Measurements from ENCODE around the gene PIGK.
"Not testable (repeated sequence)": the region's sequence is repeated elsewhere in the genome, so short reads cannot be mapped to it uniquely, and the experiment has no call there.

PIGK gene

DNA sequence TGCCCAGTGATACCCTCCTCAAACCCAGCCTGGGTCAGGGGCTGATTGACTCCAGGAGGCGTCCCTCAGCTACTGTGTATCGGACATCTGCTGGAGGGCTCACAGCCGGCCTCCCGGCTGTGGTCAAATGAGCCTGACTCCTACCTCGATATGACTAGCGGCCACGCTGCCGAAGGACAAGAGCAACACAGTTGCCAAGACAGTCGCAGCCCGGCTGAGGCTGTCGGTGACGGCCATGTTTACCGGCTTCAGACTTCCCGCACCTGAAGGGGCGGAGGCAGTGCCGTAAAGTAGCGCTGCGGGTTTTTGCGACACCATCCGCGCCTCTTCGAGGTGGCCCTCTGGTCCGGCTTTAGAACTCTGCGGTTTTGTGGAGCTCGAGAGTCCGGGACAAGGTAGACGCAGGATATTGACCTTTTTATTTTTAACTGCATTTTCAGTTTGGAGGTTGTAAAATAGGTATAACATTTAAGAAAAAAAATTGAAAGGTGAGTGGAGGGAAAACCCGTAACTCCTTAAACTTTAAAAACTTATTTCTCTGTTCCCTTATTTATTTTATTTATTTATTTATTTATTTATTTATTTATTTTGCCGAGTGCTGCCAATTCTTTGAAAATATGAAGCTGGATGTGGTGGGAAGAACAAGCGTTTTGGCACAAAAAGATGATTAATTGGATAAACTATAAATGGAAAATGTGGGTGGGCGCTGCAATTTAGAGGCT lies at the start of gene PIGK:
TSS of gene PIGK (minus strand) at position 265 of the 722 bp plus-strand sequence. CDS start at position 237, 28 bp downstream.
- peak; percentile 87 for DNase-seq (ENCODE audit: low spot score)

DNA sequence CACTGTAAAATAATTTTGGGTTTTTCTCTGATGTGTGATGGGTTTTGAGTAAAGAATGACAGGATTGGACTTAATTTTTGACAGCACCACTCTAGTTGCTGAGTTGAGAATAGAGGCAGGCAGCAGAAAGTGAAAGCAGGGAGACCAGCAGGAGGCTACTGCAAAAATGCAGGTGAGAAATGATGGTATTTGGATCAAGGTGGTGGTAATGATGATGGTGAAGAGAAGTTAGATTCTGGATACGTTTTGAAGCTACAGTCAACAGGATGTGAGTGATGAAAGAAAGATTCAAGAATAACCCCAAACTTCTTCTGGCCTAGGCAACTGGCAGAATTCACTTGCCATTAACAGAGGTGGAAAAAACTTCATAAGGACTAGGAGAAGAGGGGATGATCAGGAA lies 47.8 kb upstream of the PIGK start:
- no peak for DNase-seq (ENCODE audit: low spot score)

DNA sequence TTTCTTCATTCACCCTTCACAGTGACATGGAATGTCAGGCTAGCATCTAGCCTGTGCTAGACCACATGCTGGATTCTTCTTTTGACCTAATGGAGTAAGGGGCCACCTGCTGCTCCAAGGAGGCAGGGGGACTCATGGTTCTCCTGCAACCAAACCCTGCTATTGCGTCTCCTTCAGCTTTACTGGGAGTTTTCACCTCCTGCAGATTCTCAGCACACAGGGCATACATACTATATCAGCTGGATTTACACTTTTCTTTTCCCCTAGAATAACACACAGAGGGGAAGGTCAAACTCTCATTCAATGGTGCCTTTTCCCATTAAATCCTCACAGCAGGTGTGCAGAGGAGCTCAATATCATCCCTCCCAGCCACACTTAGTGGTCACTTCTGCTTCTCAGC lies 46.0 kb upstream of the PIGK start:
- DNase-seq (ENCODE audit: low spot score): no peak

DNA sequence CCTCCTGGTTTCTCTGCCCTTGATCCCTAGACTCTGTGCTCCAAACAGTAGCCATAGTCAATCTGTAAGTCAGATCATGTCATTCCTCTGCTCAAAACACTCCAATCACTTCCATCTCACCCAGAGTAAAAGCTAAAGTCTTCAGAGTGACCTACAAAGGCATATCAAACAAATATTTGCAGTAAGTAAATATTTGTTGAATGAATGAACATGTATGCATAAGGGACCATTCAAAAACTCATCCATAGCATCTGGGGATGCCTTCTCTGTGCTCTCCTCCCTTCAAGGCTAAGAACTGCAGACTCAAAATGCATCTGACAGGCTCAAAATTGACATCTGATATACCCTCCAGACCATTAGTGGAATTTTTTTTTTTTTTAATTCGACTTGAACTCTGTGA lies 44.5 kb upstream of the PIGK start:
- DNase-seq (ENCODE audit: low spot score): no peak

DNA sequence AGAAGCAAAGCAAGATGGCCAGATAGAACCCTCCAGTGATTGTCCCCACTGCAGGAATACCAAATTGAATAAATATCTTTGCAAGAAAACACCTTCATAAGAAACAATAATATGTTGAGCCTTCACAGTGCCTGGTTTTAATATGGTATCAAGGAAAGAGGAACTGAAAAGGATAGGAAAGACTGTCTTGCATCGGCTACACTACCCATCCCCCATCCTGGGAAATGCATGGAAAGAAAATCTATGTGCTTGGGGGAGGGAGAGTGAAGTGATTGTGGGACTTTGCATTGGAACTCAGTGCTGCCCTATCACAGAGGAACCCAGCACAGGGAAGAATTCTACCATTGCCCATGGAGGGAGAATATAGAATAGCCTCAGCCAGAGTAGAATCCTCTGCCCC lies 34.0 kb upstream of the PIGK start:
- no peak for DNase-seq (ENCODE audit: low spot score)

DNA sequence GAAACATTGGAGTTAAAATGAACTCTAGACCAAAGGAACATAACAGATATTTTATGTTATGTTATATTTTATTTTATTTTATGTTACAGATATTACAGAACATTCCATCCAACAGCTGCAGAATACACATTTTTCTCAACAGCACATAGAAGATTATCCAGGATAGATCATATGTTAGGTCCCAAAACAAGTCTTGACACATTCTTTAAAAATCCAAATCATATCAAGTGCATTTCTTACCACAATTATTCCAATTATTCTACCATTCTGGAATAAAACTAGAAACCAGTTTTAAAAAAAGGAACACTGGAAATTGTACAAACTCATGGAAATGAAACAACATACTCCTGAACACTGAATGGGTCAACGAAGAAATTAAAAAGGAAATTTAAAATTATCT lies 30.9 kb upstream of the PIGK start:
- DNase-seq (ENCODE audit: low spot score): no peak

DNA sequence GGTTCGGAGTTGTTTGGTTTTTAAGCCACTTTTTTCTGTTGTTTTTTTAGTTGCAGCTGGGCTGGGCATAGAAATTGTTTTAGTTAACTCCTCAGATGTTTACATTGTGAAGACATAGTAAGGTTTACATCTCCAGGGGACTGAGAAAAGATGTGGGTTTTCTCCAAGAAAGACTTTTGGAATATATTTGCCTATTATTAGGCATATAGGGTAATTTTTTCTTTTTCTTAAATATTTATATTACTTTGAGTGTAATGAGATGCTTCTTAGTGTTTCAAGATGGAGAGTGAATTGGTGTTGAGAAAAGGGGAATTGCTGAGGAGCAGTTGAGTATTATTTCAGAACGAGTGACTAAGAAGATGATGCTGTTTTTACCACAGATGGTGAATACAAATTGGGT lies 26.6 kb upstream of the PIGK start:
- DNase-seq (ENCODE audit: low spot score): no peak

DNA sequence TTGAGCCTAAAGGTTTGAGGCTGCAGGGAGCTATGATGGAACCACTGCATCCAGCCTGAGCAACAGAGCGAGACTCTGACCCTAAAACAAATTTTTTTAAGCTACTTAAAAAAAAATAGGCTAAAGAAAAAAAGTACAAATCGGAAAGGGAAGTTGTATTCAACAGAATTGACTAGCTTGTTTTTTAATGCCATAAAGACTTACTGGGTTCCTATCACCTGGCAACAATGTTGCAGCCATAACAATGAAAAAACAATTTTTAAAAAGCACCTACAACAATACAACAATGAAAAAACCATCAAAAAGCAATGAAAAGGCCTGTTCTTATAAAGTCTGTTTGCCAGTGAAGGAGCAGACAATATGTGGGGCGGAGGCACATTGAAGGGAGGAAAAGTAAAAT lies 20.1 kb upstream of the PIGK start:
- no peak for DNase-seq (ENCODE audit: low spot score)

DNA sequence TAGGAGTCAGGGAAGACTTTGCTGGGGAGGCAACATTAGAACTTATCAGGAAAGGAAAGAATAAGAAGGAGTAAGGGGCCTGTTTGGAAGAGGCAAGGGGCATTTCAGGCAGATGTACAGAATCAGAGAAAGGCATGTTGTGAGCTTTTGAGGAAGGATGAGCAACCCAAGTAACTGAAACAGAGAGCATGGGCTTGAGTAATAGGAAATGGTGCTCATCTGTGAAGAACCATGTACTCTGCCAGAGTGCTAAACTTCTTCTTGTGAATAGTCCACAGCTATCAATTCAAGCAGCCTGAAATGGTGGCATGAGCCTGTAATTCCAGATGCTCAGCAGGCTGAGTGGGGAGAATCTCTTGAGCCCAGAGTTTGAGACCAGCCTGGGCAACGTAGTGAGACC lies 19.2 kb upstream of the PIGK start:
- DNase-seq (ENCODE audit: low spot score): no peak

DNA sequence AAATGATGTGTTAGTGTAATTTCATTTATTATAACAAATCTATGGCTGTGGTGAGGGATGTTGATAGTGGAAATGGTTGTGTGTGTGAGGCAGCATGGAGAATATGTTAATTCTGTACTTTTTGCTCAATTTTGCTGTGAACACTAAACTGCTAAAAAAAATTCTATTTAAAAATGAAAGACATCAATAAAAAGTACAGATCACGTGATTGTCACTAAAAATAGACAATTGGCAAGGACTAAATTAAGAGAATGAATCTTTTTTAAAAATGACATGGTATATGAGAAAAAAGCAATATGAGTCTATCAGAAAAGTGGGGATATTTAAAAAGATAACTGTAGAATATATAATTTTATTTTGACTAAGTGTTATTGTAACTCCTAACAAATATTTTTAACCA lies 15.7 kb upstream of the PIGK start:
- DNase-seq (ENCODE audit: low spot score): no peak

DNA sequence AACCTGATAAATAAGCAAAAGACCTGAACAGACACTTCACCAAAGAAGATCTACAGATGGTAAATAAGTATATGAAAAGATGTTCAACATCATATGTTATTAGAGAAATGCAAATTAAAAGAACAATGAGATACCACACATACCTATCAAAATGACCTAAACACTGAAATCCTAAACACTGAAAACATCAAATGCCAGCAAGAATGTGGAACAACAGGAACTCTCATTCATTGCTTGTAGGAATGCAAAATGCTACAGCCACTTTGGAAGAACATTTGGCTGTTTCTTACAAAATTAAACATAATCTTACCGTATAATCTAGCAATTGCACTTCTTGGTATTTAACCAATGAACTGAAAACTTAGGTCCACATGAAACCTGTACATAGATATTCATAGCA lies 14.9 kb upstream of the PIGK start:
- no peak for DNase-seq (ENCODE audit: low spot score)

DNA sequence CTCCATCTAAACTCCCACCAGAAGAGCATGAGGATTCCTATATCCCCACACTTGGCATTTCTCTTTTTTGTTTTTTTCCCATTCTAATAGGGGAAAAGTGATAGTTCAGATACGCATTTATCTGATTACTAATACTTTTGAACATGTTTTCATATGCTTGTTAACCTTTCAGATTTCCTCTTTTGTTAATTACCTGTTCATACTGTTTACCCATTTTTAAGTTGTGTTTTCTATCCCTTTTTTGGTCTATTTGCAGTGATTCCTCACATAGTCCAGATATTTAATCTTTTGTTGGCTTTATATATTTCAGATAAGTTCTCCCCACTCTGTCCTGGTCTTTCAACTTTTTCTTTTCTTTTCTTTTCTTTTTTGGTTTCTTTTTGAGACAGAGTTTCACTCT lies 13.6 kb upstream of the PIGK start:
- no peak for DNase-seq (ENCODE audit: low spot score)

DNA sequence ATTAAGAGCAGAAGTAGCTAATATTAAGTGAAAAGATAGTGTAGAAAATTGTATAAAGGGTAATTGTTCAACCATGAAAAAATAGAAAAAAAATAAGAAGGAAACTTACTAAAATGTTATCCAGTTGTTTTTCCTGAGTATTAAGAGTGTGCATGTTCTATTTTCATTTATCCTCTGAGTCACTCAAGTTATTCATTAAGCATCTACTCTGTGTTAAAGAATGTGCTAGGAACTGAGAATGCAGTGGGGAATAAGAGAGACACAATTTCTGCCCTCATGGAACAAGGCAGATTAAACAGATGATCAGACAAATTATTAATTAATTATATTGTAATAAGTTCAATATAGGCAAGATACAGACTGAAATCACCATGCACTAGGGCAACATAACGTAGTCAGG lies 10.8 kb upstream of the PIGK start:
- DNase-seq (ENCODE audit: low spot score): no peak

DNA sequence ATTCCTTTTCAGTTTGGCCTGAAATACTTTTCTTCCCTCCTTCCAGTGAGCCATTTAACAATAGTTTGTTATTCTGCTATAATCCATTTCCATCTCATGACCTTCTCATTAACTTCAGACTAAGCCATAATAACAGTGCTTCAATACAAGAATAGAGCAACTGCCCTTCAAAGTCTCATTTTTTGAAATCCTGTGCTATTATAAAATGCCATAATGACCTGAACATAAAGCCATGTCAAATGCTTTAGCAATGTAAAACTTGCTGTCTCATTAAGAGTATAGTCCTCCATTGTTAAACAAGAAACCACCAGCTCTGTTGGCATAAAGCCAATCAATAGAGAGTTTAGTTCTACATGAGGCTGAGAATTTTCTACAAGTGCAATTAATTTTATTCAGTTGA lies 9.6 kb upstream of the PIGK start:
- DNase-seq (ENCODE audit: low spot score): no peak

DNA sequence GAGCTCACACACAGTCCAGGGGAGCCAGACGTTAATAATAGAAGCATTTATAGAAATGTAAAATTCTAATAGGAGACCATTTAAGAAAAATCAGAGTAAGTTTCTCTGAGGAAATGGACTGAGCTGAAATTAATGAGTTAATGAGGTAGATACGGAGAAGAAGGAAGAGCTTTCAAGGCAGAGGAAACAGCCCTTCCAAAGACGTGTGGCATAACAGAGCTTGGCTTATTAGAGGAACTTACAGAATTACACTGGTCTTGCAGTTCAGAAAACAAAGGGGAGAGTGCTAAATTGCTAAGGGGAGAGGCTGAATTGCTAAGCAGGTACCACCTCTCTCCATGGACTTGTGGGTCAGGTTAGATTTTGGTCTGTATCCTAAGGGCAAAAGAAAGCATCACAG lies 8.2 kb upstream of the PIGK start:
- DNase-seq (ENCODE audit: low spot score): no peak

DNA sequence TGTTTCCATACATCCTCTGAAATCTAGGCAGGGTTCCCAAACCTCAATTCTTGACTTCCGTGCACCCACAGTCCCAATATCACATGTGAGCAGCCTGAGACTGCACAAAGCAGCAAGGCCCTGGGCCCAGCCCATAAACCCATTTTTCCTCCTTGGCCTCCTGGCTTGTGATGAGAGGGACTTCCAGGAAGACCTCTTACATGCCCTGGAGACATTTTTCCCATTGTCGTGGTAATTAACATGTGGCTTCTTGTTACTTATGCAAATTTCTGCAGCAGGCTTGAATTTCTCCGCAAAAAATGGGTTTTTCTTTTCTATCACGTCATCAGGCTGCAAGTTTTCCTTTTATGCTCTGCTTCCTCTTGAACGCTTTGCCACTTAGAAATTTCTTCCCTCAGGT lies 3.3 kb upstream of the PIGK start:
- DNase-seq (ENCODE audit: low spot score): no peak

DNA sequence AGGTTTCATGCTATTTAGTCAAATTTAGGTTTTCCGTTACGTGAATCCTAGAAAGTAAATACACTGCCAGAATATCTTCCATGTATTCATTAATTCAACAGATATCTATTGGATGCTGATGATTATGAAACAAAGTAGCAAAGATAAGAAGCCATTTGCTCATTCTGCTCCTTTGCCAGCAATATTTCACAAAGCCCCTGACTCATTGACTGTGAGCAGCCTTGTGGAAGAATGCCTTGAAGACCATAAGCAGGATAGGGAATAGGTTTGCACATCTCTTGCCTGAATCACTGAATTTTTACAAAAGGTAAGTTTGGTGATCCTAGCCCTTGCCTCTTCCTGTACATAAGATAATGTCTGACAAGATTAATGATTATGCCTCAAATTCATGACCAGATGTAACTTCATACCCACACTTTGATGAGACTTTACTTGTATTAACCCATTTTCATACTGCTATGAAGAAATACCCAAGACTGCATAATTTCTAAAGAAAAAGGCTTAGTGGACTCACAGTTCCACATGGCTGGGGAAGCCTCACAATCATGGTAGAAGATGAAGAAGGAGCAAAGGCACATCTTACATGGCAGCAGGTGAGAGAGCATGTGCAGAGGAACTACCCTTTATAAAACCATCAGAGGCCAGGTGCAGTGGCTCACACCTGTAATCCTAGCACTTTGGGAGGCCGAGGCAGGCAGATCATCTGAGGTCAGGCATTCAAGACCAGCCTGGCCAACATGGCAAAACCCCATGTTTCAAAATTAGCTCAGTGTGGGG lies 1.6 kb upstream of the PIGK start:
- DNase-seq (ENCODE audit: low spot score): no peak

DNA sequence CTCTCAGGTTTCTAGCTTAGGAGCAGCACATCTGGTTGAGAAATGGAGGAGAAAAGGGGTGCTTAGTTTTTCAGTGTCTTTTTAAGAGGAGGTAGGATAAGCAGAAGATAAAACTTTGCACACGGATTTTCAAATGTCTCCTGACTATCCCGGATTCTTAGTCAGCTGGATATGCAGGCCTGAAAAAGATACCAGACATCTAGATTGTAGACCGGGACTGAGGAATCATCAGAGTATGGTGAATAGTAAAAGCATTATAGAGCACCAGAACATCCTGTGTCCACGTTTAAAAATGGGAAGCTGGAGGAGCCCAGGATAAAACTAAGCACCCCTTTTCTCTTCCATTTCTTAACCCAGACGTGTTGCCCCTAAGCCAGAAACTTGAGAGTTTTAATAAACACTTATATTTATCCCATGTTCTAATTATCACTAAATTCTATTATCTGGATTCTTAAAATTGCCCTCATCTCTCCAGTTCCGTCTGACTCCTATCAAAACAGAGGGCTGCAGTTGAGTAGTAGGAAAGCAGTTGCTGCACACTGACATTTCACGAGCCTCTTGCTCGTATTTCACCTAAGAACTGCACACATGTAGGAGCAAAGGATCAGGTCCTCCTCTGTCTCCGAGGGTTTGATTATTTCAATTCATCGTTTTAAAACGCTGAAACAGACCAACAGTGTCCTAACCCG lies 609 bp downstream of the PIGK start:
- DNase-seq (ENCODE audit: low spot score): no peak

DNA sequence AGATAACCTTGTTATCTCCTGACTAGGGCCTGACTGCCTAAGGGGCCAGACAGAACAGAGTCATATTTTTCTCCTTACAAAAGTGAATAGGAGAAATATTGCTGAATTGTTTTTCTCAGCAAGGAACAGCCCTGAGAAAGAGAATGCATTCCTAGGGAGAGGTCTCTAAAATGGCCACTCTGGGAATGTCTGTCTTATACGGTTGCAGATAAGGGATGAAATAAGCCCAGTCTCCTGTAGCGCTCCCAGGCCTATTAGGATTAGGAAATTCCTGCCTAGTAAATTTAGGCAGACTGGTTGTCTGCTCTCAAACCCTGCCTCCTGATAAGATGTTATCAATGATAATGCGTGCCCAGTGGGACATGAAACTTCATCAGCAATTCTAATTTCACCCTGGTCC lies 15.2 kb downstream of the PIGK start:
- not testable (repeated sequence) for DNase-seq (ENCODE audit: low spot score)

DNA sequence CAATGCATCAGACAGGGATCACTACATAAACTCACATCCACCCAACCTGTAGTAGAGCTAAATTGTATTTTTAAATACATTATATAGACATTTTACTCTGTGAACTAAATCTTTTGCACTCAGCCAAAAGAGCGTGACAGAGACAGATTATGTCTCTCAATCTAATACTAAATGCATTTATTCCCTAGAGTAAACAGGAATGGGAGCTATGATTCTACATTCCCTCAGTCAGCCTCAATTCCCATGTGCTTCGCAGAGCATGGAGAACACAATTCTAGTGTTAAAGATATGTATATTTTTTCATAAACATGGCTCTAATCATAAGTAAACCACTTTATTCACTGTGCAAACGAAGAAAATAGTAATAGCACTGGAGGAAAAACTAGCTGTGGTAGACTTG lies 16.5 kb downstream of the PIGK start:
- no peak for DNase-seq (ENCODE audit: low spot score)

DNA sequence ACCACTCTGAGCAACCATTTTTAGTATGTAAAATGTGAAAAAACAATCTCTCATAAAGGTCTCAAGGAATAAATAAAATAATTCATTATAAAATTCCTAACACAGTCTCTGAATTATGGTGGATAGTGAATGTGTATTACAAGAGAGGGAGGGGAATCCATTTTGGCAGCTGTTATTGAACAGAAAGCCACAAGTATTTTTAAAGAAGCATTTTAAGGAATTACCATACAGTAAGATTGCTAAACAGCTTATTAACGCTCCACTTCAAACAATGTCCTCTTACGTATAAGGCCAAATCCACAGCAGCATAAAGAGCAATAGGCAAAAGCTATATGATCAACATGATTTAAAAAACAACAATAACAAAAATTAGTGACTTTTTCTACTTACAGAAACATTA lies 18.4 kb downstream of the PIGK start:
- DNase-seq (ENCODE audit: low spot score): no peak

DNA sequence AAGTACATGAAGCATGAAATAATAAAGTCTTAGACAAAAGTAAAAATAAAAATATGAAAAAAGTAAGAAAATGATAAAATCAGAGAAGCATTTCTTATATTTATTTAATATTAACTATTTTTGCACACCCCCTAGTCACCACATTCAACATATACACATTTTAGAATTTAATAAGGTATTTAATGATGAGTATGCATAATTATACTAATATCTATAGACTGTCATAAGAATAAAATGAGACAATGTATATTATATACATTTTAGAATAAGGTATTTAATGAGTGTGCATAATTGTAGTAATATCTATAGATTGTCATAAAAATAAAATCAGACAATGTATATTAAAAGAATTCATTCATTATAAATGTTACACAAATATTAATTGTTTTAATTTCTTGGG lies 18.9 kb downstream of the PIGK start:
- no peak for DNase-seq (ENCODE audit: low spot score)

DNA sequence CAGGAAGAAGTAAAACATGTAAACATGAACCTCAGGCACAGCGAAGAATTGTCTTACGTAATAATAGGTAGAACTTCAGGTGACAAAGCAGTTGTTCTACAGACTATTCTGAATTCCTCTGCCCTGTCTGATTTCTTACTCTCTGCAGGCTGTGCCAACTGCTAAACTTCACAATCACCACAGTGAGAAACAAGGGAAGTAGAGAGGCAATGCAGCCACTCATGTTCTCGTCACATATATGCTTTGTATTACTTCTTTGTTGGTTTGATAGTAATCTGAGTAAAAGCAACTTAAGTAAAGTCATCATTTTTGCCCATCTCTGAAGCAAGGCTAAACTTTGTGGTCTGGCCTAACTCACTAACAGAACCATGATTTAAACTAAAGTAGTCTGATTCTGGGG lies 21.9 kb downstream of the PIGK start:
- DNase-seq (ENCODE audit: low spot score): no peak

All from left forelimb (tissue), 1 donor.